ENCODE measurements around the gene SORCS1.

GRCh38 chr10:107058331-107058730 lies 106.2 kb downstream of the SORCS1 start:
- TF ChIP-seq POLR2AphosphoS5 (IDR thresholded peaks at IDR 0.05; ENCODE audit: low read depth, low read length) (no peak), TAF1 (IDR thresholded peaks at IDR 0.05; ENCODE audit: borderline replicate concordance, low read depth, low read length) (no peak), CTCF (IDR thresholded peaks at IDR 0.05) (no peak), REST (IDR thresholded peaks at IDR 0.05; ENCODE audit: low read depth, low read length) (no peak), SIN3A (IDR thresholded peaks at IDR 0.05; ENCODE audit: borderline replicate concordance, low read depth, low read length) (no peak), EZH2phosphoT487 (IDR thresholded peaks at IDR 0.05; ENCODE audit: borderline replicate concordance, low read depth) (no peak)
